ENCODE data around the gene EIPR1.
"Not testable (repeated sequence)": the region's sequence is repeated elsewhere in the genome, so short reads cannot be mapped to it uniquely, and the experiment has no call there.

The EIPR1 gene

DNA sequence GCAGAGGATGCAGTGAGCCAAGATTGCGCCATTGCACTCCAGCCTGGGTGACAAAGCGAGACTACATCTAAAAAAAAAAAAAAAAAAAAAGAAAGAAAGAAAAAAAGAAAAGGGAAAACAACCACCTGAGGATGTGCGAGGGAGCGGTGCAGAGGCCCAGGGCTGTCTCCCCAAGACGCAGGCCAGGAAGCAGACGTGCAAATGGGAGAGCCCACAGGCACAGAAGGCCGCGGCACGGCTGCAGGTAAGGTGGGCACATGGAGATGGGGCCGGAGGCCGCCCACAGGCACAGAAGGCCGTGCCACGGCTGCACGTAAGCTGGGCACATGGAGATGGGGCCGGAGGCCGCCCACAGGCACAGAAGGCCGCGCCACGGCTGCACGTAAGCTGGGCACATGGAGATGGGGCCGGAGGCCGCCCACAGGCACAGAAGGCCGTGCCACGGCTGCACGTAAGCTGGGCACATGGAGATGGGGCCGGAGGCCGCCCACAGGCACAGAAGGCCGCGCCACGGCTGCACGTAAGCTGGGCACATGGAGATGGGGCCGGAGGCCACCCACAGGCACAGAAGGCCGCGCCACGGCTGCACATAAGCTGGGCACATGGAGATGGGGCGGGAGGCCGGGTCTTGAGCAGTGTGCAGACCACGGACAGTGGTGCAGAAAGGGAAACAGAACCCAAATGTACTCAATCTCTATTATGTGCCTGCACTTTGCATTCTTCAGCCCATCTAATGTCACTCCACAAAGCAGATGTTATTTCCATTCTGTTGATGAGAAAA lies 93.6 kb downstream of the EIPR1 start:
- not testable (repeated sequence) for DNase-seq

- DNase-seq: no peak
These were observed 94.4 kb downstream of the EIPR1 start for GRCh38 chr2:3283206-3283605.

- DNase-seq: no peak
These were observed 95.3 kb downstream of the EIPR1 start for GRCh38 chr2:3282056-3282998.

DNA sequence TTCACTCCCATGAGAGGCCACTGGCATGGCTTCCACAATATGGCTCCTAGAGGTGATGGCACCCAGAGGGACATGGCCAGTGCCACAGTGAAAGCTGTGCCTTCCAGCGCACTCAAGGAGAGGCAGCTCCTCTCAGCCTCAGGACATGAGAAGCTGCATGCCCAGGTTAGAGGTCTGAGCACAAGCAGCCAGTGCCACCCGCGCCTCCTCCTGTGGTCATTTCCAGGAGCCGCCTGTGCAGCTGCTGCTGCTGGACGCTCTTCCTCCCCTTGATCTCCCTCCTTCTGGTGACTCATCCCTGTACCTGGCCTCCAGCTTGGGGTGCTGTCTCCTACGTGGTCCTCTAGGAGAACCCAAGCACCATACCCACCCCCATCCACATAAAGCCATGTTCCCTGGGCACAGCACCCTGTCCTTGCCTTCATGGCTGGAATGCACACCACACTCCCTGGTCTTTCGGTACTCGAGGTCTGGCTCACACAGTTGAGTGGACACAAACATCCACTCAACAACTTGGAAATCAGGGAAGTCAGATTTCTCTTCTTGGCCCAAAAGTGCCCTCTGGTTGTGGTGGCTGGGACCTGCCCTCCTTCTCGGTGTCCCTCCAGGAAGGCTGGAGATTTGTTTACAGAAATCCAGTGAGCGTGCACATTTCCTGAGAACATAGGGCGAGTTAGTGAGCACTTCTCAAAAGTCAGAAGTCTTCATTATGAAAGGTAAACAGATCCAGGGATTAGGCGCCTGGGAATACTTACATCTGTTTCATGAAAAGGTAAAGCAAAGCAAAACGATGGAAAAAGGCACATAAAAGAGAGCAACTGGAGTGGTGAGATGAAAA lies 96.7 kb downstream of the EIPR1 start:
- DNase-seq: no peak

GRCh38 chr2:3280197-3280596 lies 97.4 kb downstream of the EIPR1 start:
- no peak for DNase-seq

DNA sequence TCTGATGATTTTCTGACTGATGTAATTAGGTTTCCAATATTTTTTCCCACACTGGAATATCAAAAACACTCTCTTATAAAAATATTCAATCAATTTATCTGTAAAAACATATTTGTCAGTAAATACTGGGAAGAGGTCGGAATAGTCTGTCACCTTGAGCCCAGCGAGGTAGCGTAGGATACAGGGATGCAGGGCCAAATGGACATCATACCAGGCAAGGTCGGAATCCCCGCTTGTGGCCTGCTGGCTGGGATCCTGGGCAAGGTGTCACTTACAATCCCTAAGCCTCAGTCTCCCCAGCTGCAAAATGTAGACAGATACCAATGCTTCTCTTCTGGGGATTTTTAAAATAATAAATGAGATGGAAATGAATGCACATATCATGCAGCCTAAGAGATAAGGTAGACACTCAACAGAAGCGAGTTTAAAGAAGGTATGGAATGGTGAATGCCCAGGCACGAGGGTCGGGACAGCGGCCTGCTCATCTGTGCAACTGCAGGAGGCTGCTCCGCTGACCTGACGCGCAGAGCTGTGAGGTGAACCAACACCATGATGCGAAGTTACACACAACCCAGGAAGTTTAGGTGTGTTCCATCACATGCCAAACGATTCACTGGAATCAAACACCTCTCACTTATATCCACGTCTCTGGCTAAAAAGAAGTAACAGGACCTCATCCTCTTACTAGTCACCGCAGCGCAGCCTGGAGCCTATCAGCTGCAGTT lies 98.2 kb downstream of the EIPR1 start:
- no peak for DNase-seq

DNA sequence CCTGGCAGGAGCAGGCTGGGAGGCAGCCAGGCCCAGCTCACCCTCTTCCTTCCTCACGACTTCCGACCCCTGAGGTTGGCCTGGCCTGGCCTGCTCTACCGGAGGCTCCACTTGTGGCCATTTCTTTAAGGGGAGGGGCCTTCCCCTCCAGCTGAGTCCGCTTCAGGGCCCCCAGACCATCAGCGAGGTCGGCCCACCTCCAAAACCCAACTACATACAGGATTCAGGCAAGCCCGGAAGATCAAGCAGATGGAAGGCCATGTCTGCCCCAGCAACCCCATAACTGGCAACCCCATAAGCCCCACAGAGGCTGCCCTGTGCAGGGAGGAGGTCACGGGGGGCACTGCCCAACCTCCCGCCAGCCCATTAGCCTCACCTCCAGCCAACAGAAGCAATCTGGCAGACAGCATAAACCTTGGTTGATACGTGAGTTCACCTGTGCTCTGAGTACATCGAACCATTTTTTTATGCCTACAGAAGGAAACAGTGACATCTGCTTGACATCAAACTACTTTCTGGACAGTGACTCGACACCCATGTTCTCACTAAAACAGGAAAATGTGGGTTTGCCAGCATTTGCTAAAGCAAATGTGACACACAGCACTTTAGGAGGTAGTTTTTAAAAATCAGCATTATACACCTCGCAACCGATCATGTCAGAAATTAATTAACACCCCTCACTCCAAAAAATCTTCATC lies 98.9 kb downstream of the EIPR1 start:
- no peak for DNase-seq

DNA sequence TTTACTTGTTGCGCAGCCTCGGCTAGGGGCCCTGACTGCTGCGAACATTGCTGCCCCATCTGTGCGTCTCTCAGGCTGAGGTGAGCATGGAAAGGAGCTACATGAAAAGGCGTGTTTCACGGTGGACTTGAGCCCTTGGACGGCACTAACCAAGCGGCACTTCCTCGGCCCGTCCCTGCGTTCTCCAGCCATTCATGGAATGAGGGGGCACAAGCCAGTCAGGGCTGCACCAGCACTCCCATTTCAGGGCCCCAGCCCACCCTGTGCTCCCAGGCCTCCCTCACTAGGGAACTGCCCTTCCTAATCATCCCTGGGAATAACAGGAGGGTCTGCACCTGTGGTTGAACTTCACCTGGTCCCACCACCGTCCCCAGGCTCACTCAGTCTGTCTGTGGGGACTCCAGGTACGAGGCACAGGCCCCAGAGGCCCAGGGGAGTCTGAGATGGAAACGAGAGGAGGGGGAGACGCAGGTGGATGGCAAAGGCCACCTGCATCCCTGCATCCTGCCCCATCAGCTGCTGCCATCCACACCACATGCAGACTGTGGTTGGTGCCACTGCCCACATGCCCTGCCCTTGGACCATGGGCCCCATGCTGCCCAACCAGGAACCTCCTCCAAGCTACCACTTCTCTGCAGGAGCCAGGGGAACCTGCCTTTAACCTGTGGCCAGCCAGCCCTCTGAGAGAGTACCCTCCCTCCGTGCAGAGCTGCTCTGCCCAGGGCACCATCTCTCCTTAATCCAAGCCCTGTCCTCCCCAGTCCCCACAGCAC lies 99.7 kb downstream of the EIPR1 start:
- no peak for DNase-seq

GRCh38 chr2:3277050-3277747 lies 100.4 kb downstream of the EIPR1 start:
- no peak for DNase-seq

DNA sequence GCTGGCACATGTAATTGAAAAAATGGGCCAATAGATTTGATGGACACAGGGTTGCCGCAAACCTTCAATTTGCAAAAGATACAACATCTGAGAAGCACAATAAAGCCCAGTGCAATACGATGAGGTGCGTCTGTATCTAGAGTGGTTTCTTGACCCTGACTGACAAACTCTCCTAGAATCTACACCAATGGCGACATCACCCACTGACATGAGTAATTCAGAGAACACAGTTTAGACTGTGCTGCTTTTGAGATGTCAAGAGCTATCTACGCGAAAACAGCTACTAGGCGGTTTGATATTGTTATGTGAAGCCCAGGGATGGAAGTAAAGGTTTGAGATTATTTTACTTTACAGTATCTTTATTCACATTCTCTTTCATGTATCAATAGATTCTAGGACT lies 104.9 kb downstream of the EIPR1 start:
- no peak for DNase-seq

- no peak for DNase-seq
These were observed 107.5 kb downstream of the EIPR1 start for GRCh38 chr2:3270095-3270478.

DNA sequence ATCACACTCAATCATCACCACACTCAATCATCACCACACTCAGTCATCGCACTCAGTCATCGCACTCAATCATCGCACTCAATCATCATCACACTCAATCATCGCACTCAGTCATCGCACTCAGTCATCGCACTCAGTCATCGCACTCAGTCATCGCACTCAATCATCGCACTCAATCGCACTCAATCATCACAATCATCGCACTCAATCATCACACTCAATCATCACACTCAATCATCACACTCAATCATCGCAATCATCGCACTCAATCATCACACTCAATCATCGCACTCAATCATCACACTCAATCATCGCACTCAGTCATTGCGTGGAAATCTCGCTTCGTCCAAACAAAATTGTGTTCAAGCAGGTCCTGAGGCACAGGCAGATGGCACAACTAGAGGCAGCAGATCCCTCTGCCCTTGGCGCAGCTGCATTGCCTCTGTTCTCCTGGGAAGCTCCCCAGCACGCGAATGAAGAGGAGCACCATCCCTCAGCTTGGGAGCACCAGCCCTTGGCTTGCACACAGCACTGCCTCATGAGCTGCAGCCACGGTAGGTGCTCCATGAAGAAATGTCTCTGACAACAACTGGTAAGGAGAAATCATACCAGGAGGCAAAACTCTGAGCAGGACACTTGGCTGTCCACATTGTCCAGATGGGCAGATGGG lies 108.1 kb downstream of the EIPR1 start:
- no peak for DNase-seq

- DNase-seq: no peak
These were observed 109.0 kb downstream of the EIPR1 start for GRCh38 chr2:3268705-3269029.

DNA sequence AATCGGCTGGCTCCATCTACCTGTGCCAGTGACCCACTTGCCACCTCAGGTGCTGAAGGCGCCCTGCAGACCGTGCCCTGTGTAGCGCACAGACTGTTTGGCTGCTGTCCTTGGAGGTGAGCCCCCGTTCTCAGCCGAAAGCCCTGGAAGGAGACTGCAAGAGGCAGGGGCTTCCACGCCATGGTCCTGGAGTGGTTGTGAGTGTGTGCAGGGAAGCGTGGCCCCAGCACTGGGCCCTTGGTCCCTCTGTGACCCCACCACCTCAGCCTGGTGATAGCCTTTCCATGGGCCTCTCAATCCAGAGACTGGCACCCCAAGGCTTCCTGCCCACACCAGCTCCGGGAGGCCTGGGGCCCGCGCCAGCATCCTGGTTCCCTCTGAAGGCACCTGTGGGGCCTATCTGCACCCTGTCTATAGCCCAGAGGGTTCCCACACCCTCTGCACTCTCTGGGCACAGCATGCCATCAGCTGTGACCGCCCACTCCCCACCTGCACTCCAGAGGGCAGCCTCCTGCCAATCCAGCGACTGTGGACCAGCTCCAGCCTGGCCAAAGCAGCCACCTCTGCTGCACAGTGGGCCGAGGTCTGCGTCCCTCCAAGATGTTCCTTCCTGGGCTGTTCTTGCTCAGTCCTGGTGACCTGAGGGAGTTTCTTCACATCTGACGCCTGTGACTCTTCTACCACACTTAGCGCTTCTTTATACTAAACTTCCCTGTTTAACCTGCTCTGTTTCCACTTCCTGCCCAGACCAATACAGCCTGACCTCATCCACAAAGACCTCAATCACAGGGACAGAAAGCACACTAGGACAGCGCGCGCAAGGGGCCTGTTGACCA lies 109.5 kb downstream of the EIPR1 start:
- DNase-seq: no peak

GRCh38 chr2:3266925-3267867 lies 110.4 kb downstream of the EIPR1 start:
- DNase-seq: no peak

GRCh38 chr2:3265981-3266924 lies 111.4 kb downstream of the EIPR1 start:
- no peak for DNase-seq

DNA sequence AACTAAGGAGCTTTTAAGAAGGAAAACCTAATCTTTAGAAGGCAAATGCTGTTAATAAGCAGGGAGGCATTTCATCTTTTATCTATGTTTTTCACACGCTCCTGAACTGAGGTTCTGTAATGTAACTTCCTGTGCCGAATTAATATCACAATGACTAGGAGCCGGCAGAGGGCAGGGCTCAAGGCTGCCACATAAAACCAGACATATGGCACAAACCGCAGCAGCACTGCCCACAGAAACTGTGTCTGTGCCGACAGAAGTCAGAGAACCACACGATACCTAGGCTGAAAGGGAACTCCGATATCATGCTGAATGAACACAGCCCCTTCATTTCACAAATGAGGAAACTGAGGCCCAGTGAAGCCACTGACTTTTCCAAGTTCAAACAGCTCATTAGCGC lies 112.1 kb downstream of the EIPR1 start:
- DNase-seq: no peak

Measured in activated naive CD4-positive, alpha-beta T cell (primary cell).